Smooth muscle cell (in vitro differentiated cells): Measurements from ENCODE around the gene TMEM108. TPM values are rescaled to one million over a fixed set of nuclear protein-coding genes. Genes with fewer than 3 reads are reported as not detected.

Experiments
- DNase-seq: peaks from one replicate; lab custom pipeline; 2025; ENCODE audit not compliant: unreplicated experiment; lab: John Stamatoyannopoulos, UW
- H2AFZ ChIP-seq: fragments of 200-600 bp; sonication (generic); 2 replicates; pipeline ENCODE4 v1.6.0; 2016; ENCODE audit warnings: antibody characterized with exemption, low read depth, mild to moderate bottlenecking
- H3F3A ChIP-seq: fragments of 200-600 bp; sonication (generic); 2 replicates; pipeline ENCODE4 v1.6.0; 2017; ENCODE audit warnings: antibody characterized with exemption, low read depth
- H3K27ac ChIP-seq: fragments of 200-600 bp; sonication (generic); 2 replicates; pipeline ENCODE4 v1.5.1; 2016; ENCODE audit warnings: low read depth, mild to moderate bottlenecking
- H3K27me3 ChIP-seq: fragments of 200-600 bp; sonication (generic); 2 replicates; pipeline ENCODE4 v1.6.1; 2016; ENCODE audit warnings: low read depth, mild to moderate bottlenecking
- H3K36me3 ChIP-seq: fragments of 200-600 bp; sonication (generic); 2 replicates; pipeline ENCODE4 v1.5.1; 2016; ENCODE audit warnings: low read depth
- H3K4me1 ChIP-seq: fragments of 200-600 bp; sonication (generic); 2 replicates; pipeline ENCODE4 v1.5.1; 2016; ENCODE audit warnings: low read depth
- H3K4me2 ChIP-seq: fragments of 200-600 bp; sonication (generic); 2 replicates; pipeline ENCODE4 v1.6.0; 2016; ENCODE audit warnings: mild to moderate bottlenecking
- H3K4me3 ChIP-seq: fragments of 200-600 bp; sonication (generic); 2 replicates; pipeline ENCODE4 v1.5.1; 2016; ENCODE audit warnings: mild to moderate bottlenecking
- H3K79me2 ChIP-seq: fragments of 200-600 bp; sonication (generic); 2 replicates; pipeline ENCODE4 v1.6.0; 2016; ENCODE audit warnings: low read depth, mild to moderate bottlenecking
- H3K9ac ChIP-seq: fragments of 200-600 bp; sonication (generic); 2 replicates; pipeline ENCODE4 v1.6.0; 2016; ENCODE audit warnings: low read depth
- H3K9me3 ChIP-seq: fragments of 200-600 bp; sonication (generic); replicated peaks from 2 replicates; pipeline ENCODE4 v1.5.1; 2016; ENCODE audit warnings: low read depth
- H4K20me1 ChIP-seq: fragments of 200-600 bp; sonication (generic); 2 replicates; pipeline ENCODE4 v1.6.0; 2016; ENCODE audit warnings: low read depth
- WGBS: methylation state at CpG from one replicate; pipeline ENCODE4 v1.1.7; 2016; ENCODE audit warnings: low lambda C conversion rate; 5-methylcytosine and 5-hydroxymethylcytosine counted together
- polyA plus RNA-seq: library from polyadenylated mRNA; unstranded; fragments of >200 nt; fragmentation: Nextera tagmentation; extraction: Ambion mirVana; gene quantifications from 2 replicates; pipeline ENCODE4 v1.2.1, GENCODE V29; 2016
- total RNA-seq: library from RNA; depleted of rRNA; stranded (reverse); fragments of >200 nt; gene quantifications from 2 replicates; pipeline ENCODE4 v1.2.3, GENCODE V29; 2014
- TF ChIP-seq, protein P1 (sequence below): fragments of 200-600 bp; sonication (generic); IDR thresholded peaks from 2 replicates; pipeline ENCODE4 v1.5.1; 2017; ENCODE audit warnings: borderline replicate concordance, mild to moderate bottlenecking, antibody characterized with exemption; ENCODE audit not compliant: insufficient read depth, poor library complexity, severe bottlenecking

Gene TMEM108
- total and polyA plus RNA-seq, 2 experiments from 2014 or later: 2.4 to 10.8 TPM

DNA sequence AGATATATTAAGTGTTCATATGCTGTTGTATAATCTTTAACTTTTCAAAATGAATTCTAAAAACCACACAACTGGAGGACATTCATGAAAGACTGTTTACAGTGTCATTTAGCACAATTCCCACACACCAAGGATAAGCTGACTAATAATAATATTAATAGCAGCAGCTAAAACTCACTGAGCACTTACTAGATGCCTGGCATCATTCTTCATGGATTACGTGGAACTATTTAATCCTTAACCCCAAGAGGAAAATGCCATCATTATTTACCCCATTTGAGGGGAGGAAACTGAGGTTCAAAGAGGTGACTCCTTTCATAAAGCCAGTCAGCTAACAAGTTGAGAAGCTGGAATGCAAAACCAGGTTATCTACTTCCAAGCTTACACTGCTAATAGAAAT is 77.0 kb downstream of the TMEM108 start:
- Histone ChIP-seq H3K4me2 (peak overlapping the region; percentile 48), H3K9ac (no peak overlapping the region), H3K36me3 (no peaks in the 10 kb centered on the region), H3K4me3 (no peak overlapping the region), H3K4me1 (no peaks in the 10 kb centered on the region), H3F3A (no peaks in the 10 kb centered on the region), H4K20me1 (no peaks in the 10 kb centered on the region), H3K9me3 (no peaks in the 10 kb centered on the region), H3K79me2 (no peaks in the 10 kb centered on the region), H3K27ac (peak overlapping the region; percentile 6), H3K27me3 (no peaks in the 10 kb centered on the region), H2AFZ (no peak overlapping the region)
- 45% methylated on average over 1 of the region's 1 CpG for WGBS
- no peak for DNase-seq
- TF ChIP-seq, protein P1, sequence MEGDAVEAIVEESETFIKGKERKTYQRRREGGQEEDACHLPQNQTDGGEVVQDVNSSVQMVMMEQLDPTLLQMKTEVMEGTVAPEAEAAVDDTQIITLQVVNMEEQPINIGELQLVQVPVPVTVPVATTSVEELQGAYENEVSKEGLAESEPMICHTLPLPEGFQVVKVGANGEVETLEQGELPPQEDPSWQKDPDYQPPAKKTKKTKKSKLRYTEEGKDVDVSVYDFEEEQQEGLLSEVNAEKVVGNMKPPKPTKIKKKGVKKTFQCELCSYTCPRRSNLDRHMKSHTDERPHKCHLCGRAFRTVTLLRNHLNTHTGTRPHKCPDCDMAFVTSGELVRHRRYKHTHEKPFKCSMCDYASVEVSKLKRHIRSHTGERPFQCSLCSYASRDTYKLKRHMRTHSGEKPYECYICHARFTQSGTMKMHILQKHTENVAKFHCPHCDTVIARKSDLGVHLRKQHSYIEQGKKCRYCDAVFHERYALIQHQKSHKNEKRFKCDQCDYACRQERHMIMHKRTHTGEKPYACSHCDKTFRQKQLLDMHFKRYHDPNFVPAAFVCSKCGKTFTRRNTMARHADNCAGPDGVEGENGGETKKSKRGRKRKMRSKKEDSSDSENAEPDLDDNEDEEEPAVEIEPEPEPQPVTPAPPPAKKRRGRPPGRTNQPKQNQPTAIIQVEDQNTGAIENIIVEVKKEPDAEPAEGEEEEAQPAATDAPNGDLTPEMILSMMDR: no peak

- H3K36me3 ChIP-seq: no peaks in the 10 kb centered on the region
- H3F3A ChIP-seq: no peaks in the 10 kb centered on the region
- no peak overlapping the region for H3K4me2 ChIP-seq
- no peaks in the 10 kb centered on the region for H3K79me2 ChIP-seq
- H3K9me3 ChIP-seq: no peaks in the 10 kb centered on the region
- TF ChIP-seq, protein P1: no peak
- H2AFZ ChIP-seq: no peak overlapping the region
- no peak overlapping the region for H3K4me3 ChIP-seq
- no peaks in the 10 kb centered on the region for H3K4me1 ChIP-seq
- H3K27ac ChIP-seq: no peak overlapping the region
- no peak overlapping the region for H3K9ac ChIP-seq
- no peaks in the 10 kb centered on the region for H4K20me1 ChIP-seq
- H3K27me3 ChIP-seq: no peaks in the 10 kb centered on the region
- DNase-seq: no peak
These were observed 79.2 kb downstream of the TMEM108 start for GRCh38 chr3:133117342-133117741.

DNA sequence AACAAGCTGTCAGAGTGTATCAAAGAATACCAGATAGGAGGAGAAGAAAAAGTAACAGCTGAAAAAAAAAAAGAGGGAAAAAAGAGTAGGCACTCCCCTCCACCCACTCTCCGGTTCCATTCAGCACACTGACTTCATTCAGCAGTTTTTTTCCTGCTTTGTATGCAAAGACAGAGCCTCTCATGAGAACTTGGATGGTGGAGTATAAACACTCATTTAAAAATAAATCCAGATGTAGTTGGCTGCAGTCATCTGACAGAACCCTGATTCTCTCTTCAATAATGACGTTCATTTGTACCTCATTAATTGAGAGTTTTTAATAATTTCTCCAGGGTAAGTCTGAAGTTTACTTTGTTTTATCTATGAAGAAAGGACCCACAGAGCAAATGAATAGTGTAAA is 81.0 kb downstream of the TMEM108 start:
- H3F3A ChIP-seq: no peaks in the 10 kb centered on the region
- H4K20me1 ChIP-seq: no peaks in the 10 kb centered on the region
- H3K36me3 ChIP-seq: no peaks in the 10 kb centered on the region
- H3K4me2 ChIP-seq: no peak overlapping the region
- no peak overlapping the region for H3K9ac ChIP-seq
- no peak overlapping the region for H3K27ac ChIP-seq
- no peaks in the 10 kb centered on the region for H3K9me3 ChIP-seq
- no peaks in the 10 kb centered on the region for H3K27me3 ChIP-seq
- no peak overlapping the region for H2AFZ ChIP-seq
- no peak overlapping the region for H3K4me3 ChIP-seq
- H3K79me2 ChIP-seq: no peaks in the 10 kb centered on the region
- WGBS: 82% methylated on average over 2 of the region's 2 CpGs
- H3K4me1 ChIP-seq: no peaks in the 10 kb centered on the region
- DNase-seq: no peak
- TF ChIP-seq, protein P1: no peak

DNA sequence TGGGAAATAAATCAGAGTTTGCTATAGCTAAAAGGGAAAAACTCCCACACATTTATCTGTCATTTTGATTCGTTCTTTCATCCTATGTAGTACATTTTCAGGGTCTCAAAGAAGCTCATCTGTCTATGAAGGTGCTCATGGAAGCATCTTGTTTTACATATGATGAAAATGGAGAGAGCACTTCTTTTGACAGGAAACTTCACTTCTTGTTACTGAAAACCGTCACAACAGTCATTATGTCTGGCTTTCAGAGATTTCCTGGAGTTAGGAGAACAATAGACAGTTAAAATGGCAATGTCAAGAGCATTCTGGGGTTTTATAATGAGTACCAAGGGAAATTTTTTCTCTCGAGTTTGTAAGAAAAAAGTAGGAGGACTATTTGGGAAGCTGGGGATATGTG is 83.3 kb downstream of the TMEM108 start:
- H3K27ac ChIP-seq: no peak overlapping the region
- no peak overlapping the region for H3K4me2 ChIP-seq
- H3K4me1 ChIP-seq: no peaks in the 10 kb centered on the region
- DNase-seq: no peak
- no peak overlapping the region for H2AFZ ChIP-seq
- TF ChIP-seq, protein P1: no peak
- H3K4me3 ChIP-seq: no peak overlapping the region
- H3K9me3 ChIP-seq: no peaks in the 10 kb centered on the region
- H4K20me1 ChIP-seq: no peaks in the 10 kb centered on the region
- H3K79me2 ChIP-seq: no peaks in the 10 kb centered on the region
- H3K27me3 ChIP-seq: no peaks in the 10 kb centered on the region
- WGBS: 73% methylated on average over 3 of the region's 3 CpGs
- H3K36me3 ChIP-seq: no peaks in the 10 kb centered on the region
- no peak overlapping the region for H3K9ac ChIP-seq
- H3F3A ChIP-seq: no peaks in the 10 kb centered on the region
